HT-29 (cell line): ENCODE data around the gene ATG14. TPM values are rescaled to one million over a fixed set of nuclear protein-coding genes. Genes with fewer than 3 reads are reported as not detected.

ENCODE experiments used
- DNase-seq: peaks from one replicate; pipeline ENCODE4 v3.0.0-alpha.2; 2015; ENCODE audit warnings: low spot score
- small RNA-seq: library from RNA; depleted of rRNA; stranded (forward); fragments of <200 nt; gene quantifications from one replicate; pipeline ENCODE3, GENCODE V24; 2014
- total RNA-seq: library from RNA; depleted of rRNA; stranded (reverse); fragments of >200 nt; shearing (Covaris generic); gene quantifications from 2 replicates; pipeline ENCODE4 v1.2.3, GENCODE V29; 2014; rRNA removed

Gene ATG14
- total RNA-seq, 1 experiment from 2014 or later: 3.1 TPM

GRCh38 chr14:55317542-55318306 is 93.9 kb downstream of the ATG14 start:
- no peak for DNase-seq

- peak; percentile 42 for DNase-seq
Measured at GRCh38 chr14:55316564-55316963, 95.1 kb downstream of the ATG14 start.

Small RNAs within 50 kb of the gene (small RNA-seq; reads per million reads assigned to genes)
- gene AL356801.1: not detected

Other genes with a start within 250 kb of the ATG14 start
- 12.7 and 14.1 TPM in 2 replicates for gene DLGAP5, start 220.2 kb downstream of the ATG14 start, total RNA-seq
- 9.9 and 10.7 TPM in 2 replicates for gene FBXO34, start 140.4 kb downstream of the ATG14 start, total RNA-seq
- not detected in 2 replicates for gene TBPL2, start 28.8 kb upstream of the ATG14 start, total RNA-seq
- gene KTN1, start 168.4 kb upstream of the ATG14 start, total RNA-seq: 22.6 and 25.1 TPM in 2 replicates